Astrocyte (in vitro differentiated cells and primary cell): Measurements from ENCODE around the gene MAPK8IP1.

Source experiments
- EZH2 ChIP-seq: IDR thresholded peaks from 2 replicates; pipeline ENCODE4 v1.6.1; 2012; ENCODE audit warnings: mild to moderate bottlenecking, low read length, inconsistent platforms; ENCODE audit not compliant: insufficient read depth
- TF ChIP-seq, protein P1 (sequence below): IDR thresholded peaks from 2 replicates; pipeline ENCODE4 v1.5.1; 2011; ENCODE audit warnings: low read depth, mild to moderate bottlenecking, inconsistent platforms, low read length, moderate library complexity; ENCODE audit not compliant: insufficient read depth

DNA sequence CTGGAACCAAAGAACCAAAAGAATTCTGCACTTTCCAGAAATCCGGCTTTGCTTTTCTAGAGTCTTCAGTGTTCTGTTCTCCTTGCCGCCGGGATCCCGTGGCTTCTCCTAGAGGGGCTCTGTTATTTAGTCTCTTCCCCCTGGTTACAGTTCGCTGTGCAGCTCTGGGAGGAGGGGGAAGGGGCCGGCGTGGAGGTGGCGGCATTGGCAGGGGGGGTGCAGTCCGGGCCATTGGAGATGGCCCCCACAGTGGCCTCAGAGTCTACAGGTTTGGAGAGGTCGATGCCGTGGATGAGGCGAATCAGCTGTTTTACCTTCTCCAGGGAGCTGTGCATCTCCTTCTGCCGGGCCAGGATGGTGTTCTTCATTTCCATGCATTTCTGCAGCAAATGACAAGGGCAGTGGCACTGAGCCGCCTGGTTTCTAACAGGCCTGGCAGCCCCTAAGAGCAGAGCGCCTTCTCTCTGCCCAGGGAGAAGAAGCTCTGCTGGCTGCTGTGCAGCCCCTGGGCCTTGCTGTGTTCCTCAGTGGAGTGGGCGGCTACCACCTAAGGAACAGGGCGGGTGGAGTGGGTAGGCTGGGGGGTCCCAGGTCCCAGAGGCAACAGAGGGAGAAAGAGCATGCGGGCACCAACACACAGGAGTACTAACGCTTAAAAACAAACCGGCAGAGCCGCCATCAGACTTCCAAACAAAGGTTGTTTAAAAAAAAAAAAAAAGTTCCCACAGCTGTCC lies 48.6 kb downstream of the MAPK8IP1 start:
- TF ChIP-seq, protein P1, sequence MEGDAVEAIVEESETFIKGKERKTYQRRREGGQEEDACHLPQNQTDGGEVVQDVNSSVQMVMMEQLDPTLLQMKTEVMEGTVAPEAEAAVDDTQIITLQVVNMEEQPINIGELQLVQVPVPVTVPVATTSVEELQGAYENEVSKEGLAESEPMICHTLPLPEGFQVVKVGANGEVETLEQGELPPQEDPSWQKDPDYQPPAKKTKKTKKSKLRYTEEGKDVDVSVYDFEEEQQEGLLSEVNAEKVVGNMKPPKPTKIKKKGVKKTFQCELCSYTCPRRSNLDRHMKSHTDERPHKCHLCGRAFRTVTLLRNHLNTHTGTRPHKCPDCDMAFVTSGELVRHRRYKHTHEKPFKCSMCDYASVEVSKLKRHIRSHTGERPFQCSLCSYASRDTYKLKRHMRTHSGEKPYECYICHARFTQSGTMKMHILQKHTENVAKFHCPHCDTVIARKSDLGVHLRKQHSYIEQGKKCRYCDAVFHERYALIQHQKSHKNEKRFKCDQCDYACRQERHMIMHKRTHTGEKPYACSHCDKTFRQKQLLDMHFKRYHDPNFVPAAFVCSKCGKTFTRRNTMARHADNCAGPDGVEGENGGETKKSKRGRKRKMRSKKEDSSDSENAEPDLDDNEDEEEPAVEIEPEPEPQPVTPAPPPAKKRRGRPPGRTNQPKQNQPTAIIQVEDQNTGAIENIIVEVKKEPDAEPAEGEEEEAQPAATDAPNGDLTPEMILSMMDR, result no peak
- no peak for TF ChIP-seq EZH2
